A673 (cell line): ENCODE data around the gene GNG12. TPM values are rescaled to one million over a fixed set of nuclear protein-coding genes. Genes with fewer than 3 reads are reported as not detected.

Source experiments
- BruUV-seq: library from RNA; stranded (reverse); fragments of 400-500 nt; replicated peaks from 2 replicates; lab custom pipeline; 2021; lab: Mats Ljungman, UMichigan
- CTCF ChIA-PET: fragments of 300-600 bp; sonication (Branson Sonifier 250); formaldehyde crosslinking; loops from one replicate; lab custom pipeline; 2022; ENCODE audit warnings: antibody characterized with exemption; lab: Charles Lee
- POLR2A ChIA-PET: fragments of 300-600 bp; sonication (Branson Sonifier 250); formaldehyde crosslinking; loops from one replicate; lab custom pipeline; 2022; ENCODE audit warnings: antibody characterized with exemption; ENCODE audit not compliant: low non-redundant PET; lab: Charles Lee
- DNase-seq: peaks from one replicate; pipeline ENCODE4 v3.0.0-alpha.2; 2015; ENCODE audit warnings: low spot score
- H3K27ac ChIP-seq: fragments of 200-600 bp; sonication (generic); 2 replicates; pipeline ENCODE4 v1.5.1; 2016; ENCODE audit warnings: mixed run types, low read depth, mild to moderate bottlenecking, mixed read lengths, antibody characterized with exemption, low read length; ENCODE audit not compliant: poor library complexity, severe bottlenecking
- H3K27me3 ChIP-seq: fragments of 200-600 bp; sonication (generic); replicated peaks from 2 replicates; pipeline ENCODE4 v1.6.1; 2017; ENCODE audit warnings: mixed run types, low read depth, mild to moderate bottlenecking, mixed read lengths, antibody characterized with exemption, low read length; ENCODE audit not compliant: insufficient read depth, poor library complexity
- H3K36me3 ChIP-seq: fragments of 200-600 bp; sonication (generic); 2 replicates; pipeline ENCODE4 v1.6.1; 2016; ENCODE audit warnings: mixed run types, mild to moderate bottlenecking, mixed read lengths, antibody characterized with exemption, low read length; ENCODE audit not compliant: insufficient read depth, poor library complexity, severe bottlenecking
- H3K4me1 ChIP-seq: fragments of 200-600 bp; sonication (generic); 2 replicates; pipeline ENCODE4 v1.6.1; 2017; ENCODE audit warnings: mixed run types, mild to moderate bottlenecking, mixed read lengths, antibody characterized with exemption, low read length; ENCODE audit not compliant: insufficient read depth, poor library complexity, severe bottlenecking
- H3K4me3 ChIP-seq: fragments of 200-600 bp; sonication (generic); 2 replicates; pipeline ENCODE4 v1.5.1; 2016; ENCODE audit warnings: low read depth, mixed run types, mild to moderate bottlenecking, mixed read lengths, low read length; ENCODE audit not compliant: poor library complexity, severe bottlenecking
- H3K9me3 ChIP-seq: fragments of 200-600 bp; sonication (generic); 2 replicates; pipeline ENCODE4 v1.6.1; 2016; ENCODE audit warnings: mixed run types, low read depth, mild to moderate bottlenecking, mixed read lengths, antibody characterized with exemption, low read length; ENCODE audit not compliant: poor library complexity, severe bottlenecking
- EZH2 ChIP-seq: fragments of 200-600 bp; sonication (generic); IDR thresholded peaks from 2 replicates; pipeline ENCODE4 v1.6.1; 2017; ENCODE audit warnings: borderline replicate concordance, low read depth, mild to moderate bottlenecking, mixed read lengths, antibody characterized with exemption, low read length; ENCODE audit not compliant: poor library complexity, severe bottlenecking
- intact Hi-C: fragments of 100-400 bp; cut with micrococcal nuclease; formaldehyde crosslinking; loops from one replicate; pipeline ENCODE4 v1.10.0; 2022; ENCODE audit not compliant: unreplicated experiment
- total RNA-seq: library from RNA; stranded (reverse); gene quantifications from 2 replicates; pipeline ENCODE4 v1.2.3, GENCODE V29; 2021
- TF ChIP-seq, protein P1 (sequence below): fragments of 300-800, 200-600 bp; sonication (generic); conservative IDR thresholded peaks from 2 replicates; pipeline ENCODE4 v1.5.1; 2017; ENCODE audit warnings: low read depth, mild to moderate bottlenecking, antibody characterized with exemption, low read length, moderate library complexity, mixed read lengths

Gene GNG12
- total RNA-seq, 1 experiment from 2014 or later, result 54.8 TPM

DNA sequence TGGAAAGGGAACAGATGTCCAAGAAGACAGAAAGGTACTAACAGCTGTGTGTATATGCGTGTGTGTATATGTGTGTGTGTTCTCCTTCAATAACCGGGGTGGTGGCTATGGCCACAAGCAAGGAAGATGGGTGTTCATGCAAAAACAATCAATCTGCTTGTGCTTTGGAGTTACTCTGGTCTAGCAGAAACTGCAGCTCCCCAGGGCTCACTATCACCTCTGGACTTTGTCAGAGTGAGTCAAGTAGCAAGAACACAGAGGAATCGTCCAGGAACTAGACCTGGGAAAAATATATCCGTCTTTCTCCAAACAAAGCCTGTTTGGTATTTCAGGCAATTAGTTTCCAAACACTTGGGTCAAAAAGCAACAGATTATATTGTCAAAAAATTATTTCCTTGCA, 68.6 kb downstream of the GNG12 start:
- Histone ChIP-seq H3K36me3 (no peaks in the 10 kb centered on the region), H3K27me3 (no peaks in the 10 kb centered on the region), H3K4me3 (no peak overlapping the region), H3K9me3 (no peaks in the 10 kb centered on the region), H3K27ac (no peak overlapping the region), H3K4me1 (no peaks in the 10 kb centered on the region)
- POLR2A ChIA-PET, result no interaction called here
- DNase-seq, result no peak
- TF ChIP-seq, protein P1, sequence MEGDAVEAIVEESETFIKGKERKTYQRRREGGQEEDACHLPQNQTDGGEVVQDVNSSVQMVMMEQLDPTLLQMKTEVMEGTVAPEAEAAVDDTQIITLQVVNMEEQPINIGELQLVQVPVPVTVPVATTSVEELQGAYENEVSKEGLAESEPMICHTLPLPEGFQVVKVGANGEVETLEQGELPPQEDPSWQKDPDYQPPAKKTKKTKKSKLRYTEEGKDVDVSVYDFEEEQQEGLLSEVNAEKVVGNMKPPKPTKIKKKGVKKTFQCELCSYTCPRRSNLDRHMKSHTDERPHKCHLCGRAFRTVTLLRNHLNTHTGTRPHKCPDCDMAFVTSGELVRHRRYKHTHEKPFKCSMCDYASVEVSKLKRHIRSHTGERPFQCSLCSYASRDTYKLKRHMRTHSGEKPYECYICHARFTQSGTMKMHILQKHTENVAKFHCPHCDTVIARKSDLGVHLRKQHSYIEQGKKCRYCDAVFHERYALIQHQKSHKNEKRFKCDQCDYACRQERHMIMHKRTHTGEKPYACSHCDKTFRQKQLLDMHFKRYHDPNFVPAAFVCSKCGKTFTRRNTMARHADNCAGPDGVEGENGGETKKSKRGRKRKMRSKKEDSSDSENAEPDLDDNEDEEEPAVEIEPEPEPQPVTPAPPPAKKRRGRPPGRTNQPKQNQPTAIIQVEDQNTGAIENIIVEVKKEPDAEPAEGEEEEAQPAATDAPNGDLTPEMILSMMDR, result no peak
- no peak for TF ChIP-seq EZH2
- CTCF ChIA-PET, result no interaction called here
- no TSS peak for BruUV-seq
- intact Hi-C loops, result loop anchor here (5.0 kb wide), 2 partner anchors 88 to 348 kb away; no protein-coding TSS in a partner anchor

DNA sequence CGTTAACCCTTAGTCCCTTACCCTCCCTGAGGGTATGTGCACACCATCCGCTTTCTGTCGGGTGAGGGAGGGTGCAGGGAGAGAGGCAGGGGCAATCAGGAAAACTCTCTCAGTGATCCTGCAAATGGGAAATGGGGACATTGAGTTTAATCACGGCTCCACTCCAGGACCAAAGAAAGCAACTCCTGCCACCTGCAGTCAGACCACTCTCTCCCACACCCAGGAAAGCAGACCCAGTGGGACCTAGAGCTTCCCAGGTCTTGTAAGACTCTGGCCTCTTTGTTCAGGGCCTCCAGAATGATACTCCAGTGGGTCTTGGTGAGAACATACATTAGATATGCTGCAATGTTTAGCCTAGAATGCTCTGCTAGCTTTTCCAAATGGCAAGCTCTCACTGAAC, 71.5 kb downstream of the GNG12 start:
- TF ChIP-seq EZH2, result no peak
- TF ChIP-seq, protein P1, result no peak
- no peak overlapping the region for H3K4me3 ChIP-seq
- no peaks in the 10 kb centered on the region for H3K36me3 ChIP-seq
- BruUV-seq, result no TSS peak
- no peak overlapping the region for H3K27ac ChIP-seq
- no peaks in the 10 kb centered on the region for H3K27me3 ChIP-seq
- DNase-seq, result no peak
- H3K9me3 ChIP-seq, result no peaks in the 10 kb centered on the region
- ChIA-PET POLR2A (no interaction called here), CTCF (no interaction called here)
- intact Hi-C loops, result loop anchor here (2.0 kb wide), 1 partner anchor 75 kb away; no protein-coding TSS in a partner anchor
- no peaks in the 10 kb centered on the region for H3K4me1 ChIP-seq

- no TSS peak for BruUV-seq
- intact Hi-C loops, result loop anchor here (2.0 kb wide), 1 partner anchor 74 kb away; no protein-coding TSS in a partner anchor
Measured at GRCh38 chr1:67761091-67761490, 72.2 kb downstream of the GNG12 start.

More at GRCh38 chr1:67761091-67761490, 72.2 kb downstream of the GNG12 start:
- Histone ChIP-seq H3K4me1 (no peaks in the 10 kb centered on the region), H3K27ac (no peak overlapping the region), H3K9me3 (no peaks in the 10 kb centered on the region), H3K4me3 (no peak overlapping the region), H3K27me3 (no peaks in the 10 kb centered on the region), H3K36me3 (no peaks in the 10 kb centered on the region)
- no peak for DNase-seq
- CTCF ChIA-PET, result interaction anchor here (0.6 to 1.9 kb wide), 3 partner anchors 24 to 249 kb away, joined by 6 to 16 read pairs (median 6); no protein-coding TSS in a partner anchor
- POLR2A ChIA-PET, result interaction anchor here (0.8 kb wide), 1 partner anchor 88 kb away, joined by 4 read pairs; no protein-coding TSS in a partner anchor
- TF ChIP-seq, protein P1, result no peak
- no peak for TF ChIP-seq EZH2
